Endothelial cell of umbilical vein (primary cell): ENCODE results near the gene VPS37D. TPM values are rescaled to one million over a fixed set of nuclear protein-coding genes. Genes with fewer than 3 reads are reported as not detected.

Experiments used
- BruUV-seq: library from RNA; stranded (reverse); fragments of 400-500 nt; replicated peaks from 2 replicates; lab custom pipeline; 2021; lab: Mats Ljungman, UMichigan
- CTCF ChIA-PET: fragments of 300-600, 350-600 bp; sonication (Branson Sonifier 250); formaldehyde crosslinking; loops from one replicate; lab custom pipeline; 2021; ENCODE audit warnings: antibody characterized with exemption, inconsistent platforms; lab: Charles Lee
- POLR2A ChIA-PET: fragments of 300-600, 350-600 bp; sonication (Branson Sonifier 250); formaldehyde crosslinking; loops from one replicate; lab custom pipeline; 2021; ENCODE audit warnings: antibody characterized with exemption, inconsistent platforms; lab: Charles Lee
- DNase-seq: peaks from one replicate; pipeline ENCODE4 v3.0.0-alpha.2; 2011; ENCODE audit warnings: low read depth, low spot score
- FAIRE-seq: peaks from 2 replicates; lab custom pipeline; 2011; peaks lifted over from hg19 to GRCh38; lab: Jason Lieb, UNC
- H2AFZ ChIP-seq: 2 replicates; pipeline ENCODE4 v1.6.0; 2012; ENCODE audit warnings: low read depth, low read length, control low read depth, inconsistent platforms
- H3K27ac ChIP-seq: 2 replicates; pipeline ENCODE4 v1.5.1; 2011; ENCODE audit warnings: low read depth, mild to moderate bottlenecking, control low read depth, low read length, moderate library complexity; ENCODE audit not compliant: insufficient read depth
- H3K27me3 ChIP-seq, 2 experiments: 2 replicates each; pipeline versions ENCODE4 v1.6.0 to v1.6.1; 2011; ENCODE audit warnings: low read length in 2 of 2, mixed read lengths in 1 of 2; ENCODE audit not compliant: control insufficient read depth in 2 of 2, insufficient read depth in 2 of 2
- H3K36me3 ChIP-seq, 2 experiments: 2 replicates in 1 of 2; 3 replicates in 1 of 2; pipeline ENCODE4 v1.5.1; 2011; ENCODE audit warnings: low read length in 2 of 2, mild to moderate bottlenecking in 1 of 2, moderate library complexity in 1 of 2; ENCODE audit not compliant: control insufficient read depth in 2 of 2, insufficient read depth in 2 of 2; ENCODE audit errors: extremely low read depth in 1 of 2
- H3K4me1 ChIP-seq: 3 replicates; pipeline ENCODE4 v1.5.1; 2011; ENCODE audit warnings: mild to moderate bottlenecking, low read length; ENCODE audit not compliant: control insufficient read depth, insufficient read depth; ENCODE audit errors: extremely low read depth
- H3K4me2 ChIP-seq: 2 replicates; pipeline ENCODE4 v1.6.1; 2011; ENCODE audit warnings: low read length, control low read depth, mixed read lengths; ENCODE audit not compliant: insufficient read depth
- H3K4me3 ChIP-seq, 3 experiments: fragments of 200-600 bp in 1 of 3; sonication (generic), shearing (Covaris generic) in 1 of 3; replicated peaks in 1 of 3; 2 replicates each; pipeline ENCODE4 v1.5.1; 2011 to 2016; ENCODE audit warnings: control low read depth in 3 of 3, low read length in 3 of 3, mild to moderate bottlenecking in 2 of 3, inconsistent platforms in 1 of 3, low read depth in 1 of 3, moderate library complexity in 1 of 3; ENCODE audit not compliant: insufficient read depth in 1 of 3
- H3K79me2 ChIP-seq: 2 replicates; pipeline ENCODE4 v1.6.0; 2012; ENCODE audit warnings: low read length, inconsistent platforms; ENCODE audit not compliant: control insufficient read depth, insufficient read depth
- H3K9ac ChIP-seq: replicated peaks from 2 replicates; pipeline ENCODE3; 2011; ENCODE audit warnings: low read length, control low read depth; ENCODE audit not compliant: insufficient read depth; ENCODE audit errors: extremely low read depth
- H3K9me1 ChIP-seq: replicated peaks from 3 replicates; pipeline ENCODE4 v1.6.0; 2011; ENCODE audit warnings: mild to moderate bottlenecking, low read length; ENCODE audit not compliant: control insufficient read depth, insufficient read depth; ENCODE audit errors: extremely low read depth
- H3K9me3 ChIP-seq: replicated peaks from 2 replicates; pipeline ENCODE4 v1.5.1; 2012; ENCODE audit warnings: low read length, inconsistent platforms; ENCODE audit not compliant: control insufficient read depth, insufficient read depth
- H4K20me1 ChIP-seq: replicated peaks from 2 replicates; pipeline ENCODE3; 2011; ENCODE audit warnings: mild to moderate bottlenecking, low read length; ENCODE audit not compliant: control insufficient read depth, insufficient read depth; ENCODE audit errors: extremely low read depth
- CTCF ChIP-seq, 2 donors: IDR thresholded peaks; 1 replicate in 1 of 2; 2 replicates in 1 of 2; pipeline ENCODE4 v1.5.1; 2011; ENCODE audit warnings: low read length in 2 of 2, mild to moderate bottlenecking in 2 of 2, moderate library complexity in 2 of 2, control low read depth in 1 of 2, inconsistent platforms in 1 of 2, low read depth in 1 of 2; ENCODE audit not compliant: insufficient read depth in 1 of 2; ENCODE audit errors: extremely low read depth in 1 of 2
- EZH2 ChIP-seq: IDR thresholded peaks from 2 replicates; pipeline ENCODE4 v1.6.1; 2012; ENCODE audit warnings: borderline replicate concordance, low read depth, mild to moderate bottlenecking, moderate library complexity, low read length, inconsistent platforms; ENCODE audit not compliant: severe bottlenecking
- FOS ChIP-seq: IDR thresholded peaks from 2 replicates; pipeline ENCODE4 v1.6.1; 2011; ENCODE audit warnings: mild to moderate bottlenecking, low read length, moderate library complexity, borderline replicate concordance; ENCODE audit not compliant: insufficient read depth
- GATA2 ChIP-seq: IDR thresholded peaks from 2 replicates; pipeline ENCODE4 v1.7.0; 2011; ENCODE audit warnings: low read depth, mild to moderate bottlenecking, moderate library complexity, mixed read lengths, low read length; ENCODE audit not compliant: insufficient read length, insufficient read depth
- JUN ChIP-seq: IDR thresholded peaks from 2 replicates; pipeline ENCODE4 v1.6.1; 2011; ENCODE audit warnings: borderline replicate concordance, low read depth; ENCODE audit not compliant: insufficient read length, insufficient read depth
- MAX ChIP-seq: IDR thresholded peaks from 2 replicates; pipeline ENCODE4 v1.6.1; 2011; ENCODE audit not compliant: insufficient read depth, insufficient read length
- MYC ChIP-seq: IDR thresholded peaks from one replicate; pipeline ENCODE4 v1.6.1; 2011; ENCODE audit warnings: mild to moderate bottlenecking, low read depth, low read length
- POLR2A ChIP-seq: IDR thresholded peaks from 2 replicates; pipeline ENCODE4 v1.6.1; 2012; ENCODE audit warnings: low read depth, mild to moderate bottlenecking, control low read depth, low read length
- POLR2AphosphoS5 ChIP-seq: IDR thresholded peaks from 2 replicates; pipeline ENCODE4 v1.6.1; 2012; ENCODE audit warnings: low read depth, mild to moderate bottlenecking, control low read depth, low read length, moderate library complexity; ENCODE audit not compliant: insufficient read depth
- dilution Hi-C: fragments of 300-500 bp; cut with MboI; formaldehyde crosslinking; loops from one replicate; pipeline ENCODE4 v1.15.0; 2019; ENCODE audit warnings: low sequenced_read_pairs; ENCODE audit not compliant: extremely low pct_ligation_motif_present
- intact Hi-C: fragments of 100-400 bp; cut with micrococcal nuclease; formaldehyde crosslinking; loops from one replicate; pipeline ENCODE4 v1.10.0; 2022
- polyA plus RNA-seq, 4 experiments: library from polyadenylated mRNA; depleted of rRNA in 3 of 4; stranded (reverse) in 3 of 4; unstranded in 1 of 4; fragments of >200 nt; gene quantifications; 2 replicates each; pipeline versions ENCODE4 v1.2.1 to v1.2.3, GENCODE V29; 2011 to 2012; ENCODE audit warnings: missing spikeins in 1 of 4
- total RNA-seq: library from RNA; stranded (reverse); gene quantifications from 2 replicates; pipeline ENCODE4 v1.2.3, GENCODE V29; 2021

Gene VPS37D
- total and polyA plus RNA-seq, 2 donors (not counting 3 experiments of a cell fraction or from before 2014, with no cell fraction given) = 2.0 to 2.1 TPM

GRCh38 chr7:73635428-73636200 lies 32.0 kb upstream of the VPS37D start:
- Histone ChIP-seq H3K36me3 (no peaks in the 10 kb centered on the region), H3K9me1 (no peaks in the 10 kb centered on the region), H3K4me3 (no peak overlapping the region), H2AFZ (no peak overlapping the region), H4K20me1 (no peaks in the 10 kb centered on the region), H3K4me2 (no peak overlapping the region), H3K9me3 (no peaks in the 10 kb centered on the region), H3K9ac (no peak overlapping the region), H3K79me2 (no peaks in the 10 kb centered on the region), H3K27me3 (peaks cover 0 to 7% of the 10 kb centered on the region in 2 experiments), H3K27ac (no peak overlapping the region), H3K4me1 (no peaks in the 10 kb centered on the region)
- POLR2A ChIA-PET = no interaction called here
- no TSS peak for BruUV-seq
- no peak for DNase-seq
- intact Hi-C loops (no loop called here), dilution Hi-C loops (no loop called here)
- CTCF ChIA-PET = interaction anchor here (0.9 to 1.0 kb wide), 2 partner anchors 29 to 219 kb away, joined by 3 read pairs; no protein-coding TSS in a partner anchor
- no peak for FAIRE-seq
- TF ChIP-seq EZH2 (no peak), CTCF (IDR thresholded peaks at IDR 0.05; ENCODE audit: extremely low read depth in 1 of 2, insufficient read depth in 1 of 2, low read depth in 1 of 2, low read length in 2 of 2) (no peak), POLR2A (no peak), GATA2 (no peak), MAX (no peak), MYC (no peak), POLR2AphosphoS5 (no peak), JUN (no peak), FOS (no peak)
